ENCODE results near the gene HES2. TPM values are rescaled to one million over a fixed set of nuclear protein-coding genes. Genes with fewer than 3 reads are reported as not detected.
"Not testable (repeated sequence)": the region's sequence is repeated elsewhere in the genome, so short reads cannot be mapped to it uniquely, and the experiment has no call there.

Gene HES2
- total RNA-seq, 1 experiment from 2014 or later, result not detected

DNA sequence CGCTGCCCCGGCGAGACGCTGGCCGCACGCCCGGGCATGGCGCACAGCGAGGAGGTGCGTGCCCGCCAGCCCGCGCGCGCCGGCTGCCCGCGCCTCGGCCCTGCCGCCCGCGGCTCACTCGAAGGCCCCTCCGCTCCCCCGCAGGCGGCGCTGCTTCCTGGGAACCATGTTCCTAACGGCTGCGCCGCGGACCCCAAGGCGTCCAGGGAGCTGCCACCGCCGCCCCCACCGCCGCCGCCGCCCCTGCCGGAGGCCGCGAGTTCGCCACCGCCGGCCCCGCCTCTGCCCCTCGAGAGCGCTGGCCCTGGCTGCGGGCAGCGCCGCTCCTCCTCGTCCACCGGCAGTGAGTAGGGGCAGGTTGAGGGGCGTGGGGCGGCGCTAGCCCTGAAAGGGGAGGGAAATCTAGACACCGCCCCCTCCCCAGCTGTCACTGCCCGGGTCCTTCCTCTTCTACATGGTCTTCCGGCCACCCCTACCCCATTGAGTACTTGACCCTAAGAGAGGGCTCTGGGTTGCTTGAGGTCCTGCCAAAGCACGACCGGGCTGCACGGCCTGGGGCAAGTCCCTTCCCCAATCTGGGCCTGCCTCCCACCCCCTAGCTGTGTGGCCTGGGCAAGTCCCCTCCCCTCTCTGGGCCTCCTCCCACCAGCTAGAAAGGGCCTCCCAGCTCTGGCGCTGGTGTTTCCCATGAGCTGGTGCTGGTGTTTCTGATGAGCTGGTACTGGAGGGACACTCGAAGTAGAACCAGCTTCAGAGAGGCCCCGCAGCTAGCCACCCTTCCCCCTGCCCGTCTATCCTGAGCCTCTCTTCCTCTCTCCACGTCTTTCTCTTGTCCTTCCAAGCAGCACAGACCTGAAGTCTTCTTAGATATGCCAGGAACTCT is 29.3 kb upstream of the HES2 start:
- Histone ChIP-seq H3K36me3 (ENCODE audit: insufficient read depth, low read length) (no peaks in the 10 kb centered on the region), H3K27ac (ENCODE audit: low read length) (no peak overlapping the region), H3K4me3 (ENCODE audit: low read length) (no peak overlapping the region), H4K20me1 (ENCODE audit: insufficient read depth, low read depth, low read length) (no peaks in the 10 kb centered on the region; the same call in 1 of the 2 replicates), H3K9ac (ENCODE audit: low read length) (no peak overlapping the region), H3K9me3 (ENCODE audit: low read length) (no peaks in the 10 kb centered on the region), H3K4me1 (ENCODE audit: low read length) (peaks cover 13% of the 10 kb centered on the region), H3K27me3 (ENCODE audit: low read length) (no peaks in the 10 kb centered on the region), H3K9me2 (replicated peaks; ENCODE audit: insufficient read depth, low read length) (no peaks in the 10 kb centered on the region), H3K79me2 (ENCODE audit: low read length) (no peaks in the 10 kb centered on the region), H2AFZ (ENCODE audit: low read length) (no peak overlapping the region), H3K4me2 (ENCODE audit: low read depth, low read length, poor library complexity, severe bottlenecking) (no peak overlapping the region)
- no peak for DNase-seq

DNA sequence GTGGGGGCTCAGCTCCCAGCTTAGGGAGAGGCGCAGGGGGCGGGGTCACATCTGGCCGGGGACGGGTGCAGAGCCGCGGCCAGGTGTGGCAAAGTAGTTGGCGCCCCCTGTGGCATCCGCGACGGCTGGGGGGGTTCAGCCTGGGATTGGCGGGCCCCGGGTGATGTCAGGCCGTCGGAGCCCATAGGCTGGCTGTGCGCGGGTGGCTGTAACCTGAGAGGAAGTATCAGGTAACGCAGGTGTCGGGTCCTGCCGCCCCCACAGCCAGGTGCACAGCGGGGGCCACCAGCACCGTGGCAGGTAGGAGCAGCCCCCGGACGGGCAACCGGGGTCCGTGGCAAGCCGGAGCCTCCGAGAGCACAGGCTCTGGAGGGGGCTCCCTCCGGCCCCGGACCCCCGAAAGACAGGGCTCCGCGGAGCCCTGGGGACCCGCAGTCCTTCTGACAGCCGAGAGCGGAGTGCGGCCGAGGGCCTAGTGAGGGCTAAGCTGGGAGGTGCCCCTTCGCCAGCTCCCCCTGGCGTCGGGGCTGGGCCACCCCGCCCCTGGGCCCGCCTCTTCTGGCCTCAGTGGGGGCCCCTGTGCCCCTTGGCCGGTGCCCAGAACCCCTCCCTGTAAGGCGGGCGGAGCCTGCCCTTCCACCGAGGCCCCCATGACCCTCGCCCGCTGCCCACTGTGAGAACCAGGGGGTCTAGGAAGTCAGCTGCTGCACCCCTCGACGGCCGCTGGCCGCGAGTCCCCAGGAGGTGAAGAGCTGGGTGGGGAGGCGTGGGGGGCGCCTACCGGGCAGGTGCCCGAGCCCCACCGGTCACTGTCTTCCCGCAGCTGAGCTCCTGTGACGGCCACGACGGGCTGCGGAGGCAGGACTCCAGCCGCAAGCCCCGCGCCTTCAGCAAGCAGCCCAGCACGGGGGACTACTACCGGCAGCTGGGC is 28.4 kb upstream of the HES2 start:
- Histone ChIP-seq H3K4me1 (ENCODE audit: low read length) (peaks cover 13% of the 10 kb centered on the region), H3K27me3 (ENCODE audit: low read length) (no peaks in the 10 kb centered on the region), H3K79me2 (ENCODE audit: low read length) (no peaks in the 10 kb centered on the region), H2AFZ (ENCODE audit: low read length) (no peak overlapping the region), H3K9me2 (replicated peaks; ENCODE audit: insufficient read depth, low read length) (no peaks in the 10 kb centered on the region), H4K20me1 (ENCODE audit: insufficient read depth, low read depth, low read length) (no peaks in the 10 kb centered on the region; the same call in 1 of the 2 replicates), H3K27ac (ENCODE audit: low read length) (no peak overlapping the region), H3K9me3 (ENCODE audit: low read length) (no peaks in the 10 kb centered on the region), H3K4me2 (ENCODE audit: low read depth, low read length, poor library complexity, severe bottlenecking) (peak overlapping the region; percentile 41), H3K36me3 (ENCODE audit: insufficient read depth, low read length) (no peaks in the 10 kb centered on the region), H3K9ac (ENCODE audit: low read length) (no peak overlapping the region), H3K4me3 (ENCODE audit: low read length) (no peak overlapping the region; the same call in 1 of the 2 replicates)
- peak; percentile 78 for DNase-seq

DNA sequence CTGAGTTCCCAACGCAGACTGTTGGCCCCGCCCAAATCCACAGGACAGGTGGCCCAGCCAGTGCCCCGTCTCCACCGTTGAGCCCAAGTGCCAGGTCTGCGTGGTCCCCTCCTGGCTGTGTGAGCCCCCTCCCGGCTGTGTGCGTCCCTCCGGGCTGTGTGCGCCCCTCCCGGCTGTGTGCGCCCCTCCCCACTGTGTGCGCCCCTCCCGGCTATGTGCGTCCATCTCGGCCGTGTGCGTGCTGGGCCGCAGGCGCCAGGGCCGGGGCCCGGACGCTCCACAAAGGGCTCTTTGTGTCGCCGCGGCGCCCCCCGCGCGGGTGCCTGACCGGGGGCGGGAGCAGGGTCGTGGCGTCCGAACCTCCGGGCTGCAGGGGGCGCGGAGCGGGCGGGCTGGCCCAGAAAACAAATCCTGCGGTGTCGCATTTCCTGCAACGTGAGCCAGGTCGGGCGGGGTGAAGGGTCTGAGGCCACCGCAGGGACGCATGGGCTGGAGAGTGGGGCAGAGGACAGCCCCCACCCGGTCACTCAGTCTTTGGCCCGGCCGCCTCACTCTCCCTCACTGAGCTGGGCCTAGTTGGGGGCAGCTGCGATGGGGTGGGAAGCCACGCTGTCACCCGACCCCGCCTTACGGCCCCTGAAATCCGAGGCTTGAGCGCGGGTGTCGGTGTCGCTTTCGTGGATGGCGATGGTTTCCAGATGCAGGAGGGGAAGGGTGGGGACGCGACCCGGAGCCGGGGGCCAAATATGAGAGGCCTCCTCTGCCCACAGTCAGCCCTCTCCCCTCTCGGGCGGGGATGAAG is 27.5 kb upstream of the HES2 start:
- H3K9me3 ChIP-seq (ENCODE audit: low read length), result no peaks in the 10 kb centered on the region
- H3K36me3 ChIP-seq (ENCODE audit: insufficient read depth, low read length), result no peaks in the 10 kb centered on the region
- peaks cover 13% of the 10 kb centered on the region for H3K4me1 ChIP-seq (ENCODE audit: low read length)
- no peak overlapping the region for H2AFZ ChIP-seq (ENCODE audit: low read length)
- no peaks in the 10 kb centered on the region for H3K27me3 ChIP-seq (ENCODE audit: low read length)
- DNase-seq, result no peak
- H3K79me2 ChIP-seq (ENCODE audit: low read length), result no peaks in the 10 kb centered on the region
- H4K20me1 ChIP-seq (ENCODE audit: insufficient read depth, low read depth, low read length), result no peaks in the 10 kb centered on the region; the same call in 1 of the 2 replicates
- H3K4me3 ChIP-seq (ENCODE audit: low read length), result peak overlapping the region; percentile 19; the same call in 1 of the 2 replicates
- peak overlapping the region; percentile 41 for H3K4me2 ChIP-seq (ENCODE audit: low read depth, low read length, poor library complexity, severe bottlenecking)
- no peak overlapping the region for H3K9ac ChIP-seq (ENCODE audit: low read length)
- H3K9me2 ChIP-seq (replicated peaks; ENCODE audit: insufficient read depth, low read length), result no peaks in the 10 kb centered on the region
- H3K27ac ChIP-seq (ENCODE audit: low read length), result no peak overlapping the region

DNA sequence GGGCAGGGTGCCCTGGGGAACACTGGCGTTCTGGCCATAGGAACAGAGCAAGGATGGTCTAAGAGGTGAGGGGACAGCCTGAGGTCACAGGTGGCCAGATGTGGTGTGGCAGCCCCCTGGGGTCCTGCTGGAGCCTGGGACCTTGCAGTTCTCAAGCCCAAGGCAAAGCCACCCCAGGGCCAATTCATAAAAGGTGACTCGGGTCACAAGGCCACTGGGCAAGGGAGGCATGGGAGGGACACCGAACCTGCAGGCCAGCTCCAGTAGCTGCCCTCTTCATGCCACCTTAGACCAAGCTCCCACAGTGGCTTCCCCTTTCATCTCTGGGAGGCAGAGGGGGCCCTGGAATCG is 26.9 kb upstream of the HES2 start:
- no peak for DNase-seq
- Histone ChIP-seq H3K27me3 (ENCODE audit: low read length) (no peaks in the 10 kb centered on the region), H3K9me3 (ENCODE audit: low read length) (no peaks in the 10 kb centered on the region), H2AFZ (ENCODE audit: low read length) (no peak overlapping the region), H3K4me1 (ENCODE audit: low read length) (peaks cover 13% of the 10 kb centered on the region), H3K4me2 (ENCODE audit: low read depth, low read length, poor library complexity, severe bottlenecking) (no peak overlapping the region), H3K79me2 (ENCODE audit: low read length) (no peaks in the 10 kb centered on the region), H3K4me3 (ENCODE audit: low read length) (peak overlapping the region; percentile 19; the same call in 1 of the 2 replicates), H3K9me2 (replicated peaks; ENCODE audit: insufficient read depth, low read length) (no peaks in the 10 kb centered on the region), H4K20me1 (ENCODE audit: insufficient read depth, low read depth, low read length) (no peaks in the 10 kb centered on the region; the same call in 1 of the 2 replicates), H3K9ac (ENCODE audit: low read length) (no peak overlapping the region), H3K27ac (ENCODE audit: low read length) (no peak overlapping the region), H3K36me3 (ENCODE audit: insufficient read depth, low read length) (no peaks in the 10 kb centered on the region)

DNA sequence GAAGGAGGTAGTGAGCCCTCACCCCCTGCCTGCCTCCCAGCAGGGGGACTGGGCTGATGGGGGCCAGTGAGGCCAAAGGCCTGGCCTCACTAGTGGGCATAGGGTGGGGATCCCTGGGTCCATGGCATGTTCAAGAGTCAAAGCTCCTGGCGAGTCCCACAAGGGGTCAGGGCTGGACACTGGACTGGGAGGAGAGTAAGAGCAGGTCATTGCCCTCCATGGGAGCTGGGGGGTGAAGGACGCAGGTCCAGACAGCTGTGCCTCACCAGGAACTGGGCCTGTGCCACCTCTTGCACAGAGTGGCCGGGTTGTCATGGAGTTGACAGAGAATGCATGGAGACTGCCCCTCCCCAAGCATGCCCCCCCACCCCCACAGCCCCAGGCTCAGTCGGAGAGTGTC is 26.2 kb upstream of the HES2 start:
- DNase-seq; H4K20me1 ChIP-seq (ENCODE audit: insufficient read depth, low read depth, low read length); H3K4me2 ChIP-seq (ENCODE audit: low read depth, low read length, poor library complexity, severe bottlenecking): not testable (repeated sequence)

DNA sequence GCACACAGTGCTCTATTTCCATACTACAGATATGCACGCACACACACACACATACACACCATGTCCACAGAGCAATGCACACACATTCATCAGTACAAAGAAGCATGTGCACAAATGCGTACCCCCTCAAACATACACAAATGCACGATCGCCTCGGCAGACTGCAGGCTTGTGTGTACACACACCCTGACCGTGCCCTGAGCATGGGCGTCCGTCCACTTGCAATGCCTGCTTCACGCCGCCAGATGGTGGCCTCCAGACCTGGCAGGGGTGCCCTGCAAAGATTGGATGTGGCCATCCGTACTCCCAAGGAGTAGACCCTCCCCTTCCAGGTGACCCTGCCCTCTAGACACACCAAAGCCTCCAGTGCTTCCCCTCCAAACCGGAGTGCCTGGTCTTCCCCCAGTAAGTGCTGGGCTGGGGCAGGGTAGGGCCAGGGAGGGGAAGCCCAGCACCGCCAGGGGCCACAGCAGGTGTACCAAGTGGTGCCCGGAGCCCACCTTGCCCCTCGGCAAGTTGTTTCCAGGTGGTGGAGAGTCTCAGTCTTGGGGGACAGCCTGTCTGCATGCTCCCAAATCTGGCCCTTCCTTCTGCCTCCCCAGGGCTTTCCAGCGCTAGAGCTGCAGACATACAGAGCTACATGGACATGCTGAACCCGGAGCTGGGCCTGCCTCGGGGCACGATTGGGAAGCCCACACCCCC is 25.5 kb upstream of the HES2 start:
- H3K9me2 ChIP-seq (replicated peaks; ENCODE audit: insufficient read depth, low read length), result no peaks in the 10 kb centered on the region
- DNase-seq, result peak; percentile 78
- H3K27ac ChIP-seq (ENCODE audit: low read length), result no peak overlapping the region
- H3K36me3 ChIP-seq (ENCODE audit: insufficient read depth, low read length), result no peaks in the 10 kb centered on the region
- no peak overlapping the region for H3K4me2 ChIP-seq (ENCODE audit: low read depth, low read length, poor library complexity, severe bottlenecking)
- H3K4me3 ChIP-seq (ENCODE audit: low read length), result no peak overlapping the region
- no peaks in the 10 kb centered on the region for H3K79me2 ChIP-seq (ENCODE audit: low read length)
- no peaks in the 10 kb centered on the region for H3K9me3 ChIP-seq (ENCODE audit: low read length)
- H2AFZ ChIP-seq (ENCODE audit: low read length), result no peak overlapping the region
- H3K4me1 ChIP-seq (ENCODE audit: low read length), result peaks cover 13% of the 10 kb centered on the region
- H3K9ac ChIP-seq (ENCODE audit: low read length), result no peak overlapping the region
- H3K27me3 ChIP-seq (ENCODE audit: low read length), result no peaks in the 10 kb centered on the region
- no peaks in the 10 kb centered on the region; the same call in 1 of the 2 replicates for H4K20me1 ChIP-seq (ENCODE audit: insufficient read depth, low read depth, low read length)

More for the DNA sequence above, 26.2 kb upstream of the HES2 start:
- H3K9ac ChIP-seq (ENCODE audit: low read length); H3K9me2 ChIP-seq (replicated peaks; ENCODE audit: insufficient read depth, low read length); H3K27ac ChIP-seq (ENCODE audit: low read length); H3K9me3 ChIP-seq (ENCODE audit: low read length); H3K4me3 ChIP-seq (ENCODE audit: low read length); H3K36me3 ChIP-seq (ENCODE audit: insufficient read depth, low read length); H3K27me3 ChIP-seq (ENCODE audit: low read length); H2AFZ ChIP-seq (ENCODE audit: low read length); H3K79me2 ChIP-seq (ENCODE audit: low read length): not testable (repeated sequence)
- peaks cover 13% of the 10 kb centered on the region for H3K4me1 ChIP-seq (ENCODE audit: low read length)

DNA sequence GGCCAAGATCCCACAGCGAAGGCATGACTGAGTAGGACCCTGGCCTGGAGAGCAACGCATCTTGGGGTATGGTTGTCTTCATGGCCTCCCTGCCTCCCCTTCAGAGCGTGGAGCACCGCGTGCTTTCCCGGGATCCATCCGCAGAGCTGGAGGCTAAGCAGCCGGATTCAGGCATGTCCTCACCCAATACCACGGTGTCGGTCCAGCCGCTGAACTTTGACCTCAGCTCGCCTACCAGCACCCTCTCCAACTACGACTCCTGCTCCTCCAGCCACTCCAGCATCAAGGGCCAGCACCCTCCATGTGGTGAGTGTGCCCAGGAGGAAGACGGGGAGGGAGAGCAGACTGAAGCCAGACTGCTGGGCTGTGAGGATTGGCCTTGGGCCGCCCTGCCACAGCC is 24.7 kb upstream of the HES2 start:
- DNase-seq, result no peak
- Histone ChIP-seq H3K4me2 (ENCODE audit: low read depth, low read length, poor library complexity, severe bottlenecking) (no peak overlapping the region), H3K36me3 (ENCODE audit: insufficient read depth, low read length) (no peaks in the 10 kb centered on the region)

More for the DNA sequence above, 24.7 kb upstream of the HES2 start:
- Histone ChIP-seq H3K27ac (ENCODE audit: low read length) (no peak overlapping the region), H3K9me2 (replicated peaks; ENCODE audit: insufficient read depth, low read length) (no peaks in the 10 kb centered on the region), H3K9me3 (ENCODE audit: low read length) (no peaks in the 10 kb centered on the region), H3K27me3 (ENCODE audit: low read length) (no peaks in the 10 kb centered on the region), H3K4me3 (ENCODE audit: low read length) (no peak overlapping the region), H3K79me2 (ENCODE audit: low read length) (no peaks in the 10 kb centered on the region), H3K4me1 (ENCODE audit: low read length) (peaks cover 13% of the 10 kb centered on the region), H4K20me1 (ENCODE audit: insufficient read depth, low read depth, low read length) (no peaks in the 10 kb centered on the region; the same call in 1 of the 2 replicates), H3K9ac (ENCODE audit: low read length) (no peak overlapping the region), H2AFZ (ENCODE audit: low read length) (no peak overlapping the region)

Measured in Karpas-422 (cell line).